IMR-90 (cell line): ENCODE data around the gene CLBA1. TPM values are rescaled to one million over a fixed set of nuclear protein-coding genes. Genes with fewer than 3 reads are reported as not detected.
"Not testable (repeated sequence)": the region's sequence is repeated elsewhere in the genome, so short reads cannot be mapped to it uniquely, and the experiment has no call there.

Experiments used
- ATAC-seq: fragments of 200-7000 bp; cut with Tn5 transposase; 2 replicates; pipeline ENCODE4 v1.9.1; 2020; ENCODE audit warnings: low read depth, mild to moderate bottlenecking, moderate library complexity
- BruUV-seq: library from RNA; stranded (reverse); fragments of 400-500 nt; replicated peaks from 2 replicates; lab custom pipeline; 2021; lab: Mats Ljungman, UMichigan
- CTCF ChIA-PET: fragments of 300-600 bp; formaldehyde crosslinking; extraction: SDS; loops from one replicate; lab custom pipeline; 2021; ENCODE audit warnings: antibody characterized with exemption; lab: Yijun Ruan, JAX
- POLR2A ChIA-PET: fragments of 300-600 bp; sonication (Branson Sonifier 250); formaldehyde crosslinking; loops from one replicate; lab custom pipeline; 2022; ENCODE audit warnings: antibody characterized with exemption; ENCODE audit not compliant: unreplicated experiment; lab: Charles Lee
- DNase-seq: peaks from one replicate; pipeline ENCODE4 v3.0.0; 2013
- H2AFZ ChIP-seq: replicated peaks from 2 replicates; pipeline ENCODE3; 2013; ENCODE audit warnings: low read length, mild to moderate bottlenecking; ENCODE audit not compliant: poor library complexity
- H2AK5ac ChIP-seq: 2 replicates; pipeline ENCODE4 v1.6.1; 2013; ENCODE audit warnings: low read depth, low read length, inconsistent platforms
- H2AK9ac ChIP-seq: replicated peaks from 2 replicates; pipeline ENCODE3; 2013; ENCODE audit warnings: mild to moderate bottlenecking, low read depth, low read length, moderate library complexity; ENCODE audit not compliant: poor library complexity
- H2BK120ac ChIP-seq: 2 replicates; pipeline ENCODE4 v1.6.1; 2013; ENCODE audit warnings: low read depth, low read length, inconsistent platforms
- H2BK15ac ChIP-seq: 3 replicates; pipeline ENCODE4 v1.6.1; 2013; ENCODE audit warnings: low read depth, low read length, inconsistent platforms
- H2BK20ac ChIP-seq: 2 replicates; pipeline ENCODE4 v1.6.1; 2013; ENCODE audit warnings: low read depth, mild to moderate bottlenecking, inconsistent platforms, low read length, moderate library complexity
- H2BK5ac ChIP-seq: 2 replicates; pipeline ENCODE4 v1.6.1; 2013; ENCODE audit warnings: mild to moderate bottlenecking, low read depth, low read length, inconsistent platforms; ENCODE audit not compliant: poor library complexity, severe bottlenecking
- H3K14ac ChIP-seq: replicated peaks from 2 replicates; pipeline ENCODE4 v1.6.1; 2013; ENCODE audit warnings: low read depth, low read length, inconsistent platforms
- H3K18ac ChIP-seq: 2 replicates; pipeline ENCODE4 v1.6.1; 2013; ENCODE audit warnings: low read depth, low read length, control low read depth
- H3K23ac ChIP-seq: 2 replicates; pipeline ENCODE4 v1.6.1; 2013; ENCODE audit warnings: low read depth, low read length, inconsistent platforms
- H3K27ac ChIP-seq: 2 replicates; pipeline ENCODE4 v1.5.1; 2013; ENCODE audit warnings: mild to moderate bottlenecking, control low read depth, low read length; ENCODE audit not compliant: insufficient read depth
- H3K27me3 ChIP-seq: 2 replicates; pipeline ENCODE4 v1.6.1; 2013; ENCODE audit warnings: low read length; ENCODE audit not compliant: control insufficient read depth, insufficient read depth
- H3K36me3 ChIP-seq: 2 replicates; pipeline ENCODE4 v1.6.1; 2013; ENCODE audit warnings: low read length, mixed read lengths; ENCODE audit not compliant: control insufficient read depth, insufficient read depth
- H3K4ac ChIP-seq: 2 replicates; pipeline ENCODE4 v1.6.1; 2013; ENCODE audit warnings: low read depth, low read length, inconsistent platforms
- H3K4me1 ChIP-seq: 2 replicates; pipeline ENCODE4 v1.6.1; 2013; ENCODE audit warnings: low read length, mixed read lengths; ENCODE audit not compliant: control insufficient read depth, insufficient read depth
- H3K4me2 ChIP-seq: 2 replicates; pipeline ENCODE4 v1.6.1; 2013; ENCODE audit warnings: low read depth, mild to moderate bottlenecking, control low read depth, low read length, moderate library complexity
- H3K4me3 ChIP-seq: 2 replicates; pipeline ENCODE4 v1.5.1; 2013; ENCODE audit warnings: low read depth, mild to moderate bottlenecking, control low read depth, low read length, moderate library complexity; ENCODE audit not compliant: insufficient read depth
- H3K56ac ChIP-seq: 2 replicates; pipeline ENCODE4 v1.6.1; 2013; ENCODE audit warnings: low read length, inconsistent platforms; ENCODE audit not compliant: insufficient read depth; ENCODE audit errors: extremely low read depth
- H3K79me1 ChIP-seq, 2 experiments: 2 replicates each; pipeline ENCODE4 v1.6.1; 2013; ENCODE audit warnings: low read length in 2 of 2, inconsistent platforms in 1 of 2, low read depth in 1 of 2
- H3K9ac ChIP-seq: 2 replicates; pipeline ENCODE4 v1.6.1; 2013; ENCODE audit warnings: low read depth, low read length, control low read depth
- H3K9me1 ChIP-seq: 2 replicates; pipeline ENCODE4 v1.6.1; 2013; ENCODE audit warnings: low read length, inconsistent platforms; ENCODE audit not compliant: insufficient read depth
- H3K9me3 ChIP-seq: 2 replicates; pipeline ENCODE4 v1.6.1; 2013; ENCODE audit warnings: low read length; ENCODE audit not compliant: control insufficient read depth, insufficient read depth
- H4K20me1 ChIP-seq: 2 replicates; pipeline ENCODE4 v1.6.1; 2013; ENCODE audit warnings: low read length, inconsistent platforms; ENCODE audit not compliant: insufficient read depth
- H4K5ac ChIP-seq: 2 replicates; pipeline ENCODE4 v1.6.1; 2013; ENCODE audit warnings: mild to moderate bottlenecking, low read depth, low read length, control low read depth
- H4K8ac ChIP-seq, 2 experiments: 2 replicates each; pipeline ENCODE4 v1.6.1; 2013; ENCODE audit warnings: low read depth in 2 of 2, low read length in 2 of 2, control low read depth in 1 of 2, inconsistent platforms in 1 of 2
- H4K91ac ChIP-seq: 2 replicates; pipeline ENCODE4 v1.6.1; 2013; ENCODE audit warnings: low read depth, low read length, inconsistent platforms; ENCODE audit not compliant: insufficient read depth
- WGBS, 2 experiments: methylation state at CpG; one replicate each; pipeline versions ENCODE4 v1.1.5 to v1.1.7; 2013; ENCODE audit warnings: missing lambda C conversion rate in 2 of 2; ENCODE audit not compliant: insufficient read length in 1 of 2; ENCODE audit errors: extremely low coverage in 2 of 2; 5-methylcytosine and 5-hydroxymethylcytosine counted together
- dilution Hi-C: fragments of 300-500 bp; cut with HindIII; formaldehyde crosslinking; loops from one replicate; pipeline ENCODE4 v1.14.3; 2018; ENCODE audit warnings: low sequenced_read_pairs; ENCODE audit not compliant: unreplicated experiment
- in situ Hi-C: fragments of 300-500 bp; cut with MboI; formaldehyde crosslinking; loops from 3 replicates; pipeline ENCODE4 v1.14.3; 2019; ENCODE audit warnings: low sequenced_read_pairs, inconsistent platforms, mixed read lengths
- intact Hi-C: fragments of 100-400 bp; cut with micrococcal nuclease; formaldehyde crosslinking; loops from 2 replicates; pipeline ENCODE4 v1.10.0; 2022
- polyA plus RNA-seq, 3 experiments: library from polyadenylated mRNA; depleted of rRNA; stranded (reverse); fragments of >200 nt; gene quantifications; 2 replicates each; pipeline ENCODE4 v1.2.3, GENCODE V29; 2012; ENCODE audit warnings: low replicate concordance in 1 of 3
- total RNA-seq: library from RNA; depleted of rRNA; stranded (reverse); fragments of >200 nt; gene quantifications from 2 replicates; pipeline ENCODE4 v1.2.3, GENCODE V29; 2012

Gene CLBA1
- total and polyA plus RNA-seq, 2 of the 4 experiments (the other 2 are of a cell fraction): 2.7 to 6.2 TPM

GRCh38 chr14:104944436-104945205 is 41.0 kb upstream of the CLBA1 start:
- POLR2A ChIA-PET, H4K8ac ChIP-seq, H2AK5ac ChIP-seq, H4K91ac ChIP-seq, H2BK5ac ChIP-seq, H3K4me3 ChIP-seq, BruUV-seq, H3K79me1 ChIP-seq, H4K20me1 ChIP-seq, H3K4me2 ChIP-seq, H3K18ac ChIP-seq, H3K9me1 ChIP-seq, H2AK9ac ChIP-seq, H3K9me3 ChIP-seq, H3K36me3 ChIP-seq, H3K23ac ChIP-seq, H3K56ac ChIP-seq, H4K5ac ChIP-seq, DNase-seq, H3K27me3 ChIP-seq, H3K9ac ChIP-seq, H3K27ac ChIP-seq, intact Hi-C loops, H2AFZ ChIP-seq, dilution Hi-C loops, H2BK15ac ChIP-seq, H2BK20ac ChIP-seq, ATAC-seq, H3K14ac ChIP-seq, in situ Hi-C loops, H3K4me1 ChIP-seq, H2BK120ac ChIP-seq, H3K4ac ChIP-seq: not testable (repeated sequence)
- CTCF ChIA-PET: interaction anchor here (1.0 kb wide), 1 partner anchor 24 kb away, joined by 3 read pairs; no protein-coding TSS in a partner anchor
- WGBS, 2 experiments: 89% methylated on average over 22 of the region's 29 CpGs; no CpG with 5 or more reads in 1 of the 2 experiments

- H4K20me1 ChIP-seq, H3K4me1 ChIP-seq, H2AK9ac ChIP-seq, H4K91ac ChIP-seq, H2BK15ac ChIP-seq, BruUV-seq, H3K56ac ChIP-seq, H3K4me3 ChIP-seq, in situ Hi-C loops, H3K18ac ChIP-seq, POLR2A ChIA-PET, H2BK20ac ChIP-seq, H2AK5ac ChIP-seq, H3K9ac ChIP-seq, H3K14ac ChIP-seq, H3K79me1 ChIP-seq, H3K9me1 ChIP-seq, H3K36me3 ChIP-seq, H3K27me3 ChIP-seq, CTCF ChIA-PET, H2BK120ac ChIP-seq, ATAC-seq, H3K4ac ChIP-seq, H4K8ac ChIP-seq, H3K23ac ChIP-seq, DNase-seq, H3K27ac ChIP-seq, H2AFZ ChIP-seq, dilution Hi-C loops, H2BK5ac ChIP-seq, intact Hi-C loops, H3K4me2 ChIP-seq, H4K5ac ChIP-seq, H3K9me3 ChIP-seq: not testable (repeated sequence)
- 88% methylated on average over 13 of the region's 20 CpGs; no CpG with 5 or more reads in 1 of the 2 experiments for WGBS, 2 experiments
These were observed 40.3 kb upstream of the CLBA1 start for GRCh38 chr14:104945266-104945665.
